HTERT RPE-1 (cell line): ENCODE data around the gene SLC12A2.

Experiments used
- in situ Hi-C: fragments of 300-500 bp; cut with MboI; formaldehyde crosslinking; loops from 4 replicates; pipeline ENCODE4 v1.14.3; 2020; ENCODE audit warnings: low sequenced_read_pairs

SLC12A2 gene

DNA sequence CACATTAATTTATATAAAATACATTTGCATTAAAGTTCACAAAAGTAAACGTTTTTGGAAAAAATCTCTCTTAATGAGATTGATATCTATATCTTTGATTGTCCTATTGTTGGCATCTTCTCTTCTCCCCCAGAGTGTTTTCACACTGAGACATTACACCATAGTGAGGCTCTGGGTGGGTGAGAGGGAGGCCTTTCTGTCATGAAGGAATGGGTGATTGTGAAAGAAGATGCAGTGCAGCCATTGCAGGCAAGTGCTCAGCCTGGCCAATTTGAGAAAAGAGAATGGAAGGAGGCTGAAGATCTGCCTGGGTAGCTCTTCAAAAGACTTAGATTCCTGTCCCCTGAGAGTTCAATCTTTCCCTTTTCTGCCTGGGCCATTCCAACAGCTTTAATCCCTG lies 140.8 kb downstream of the SLC12A2 start:
- in situ Hi-C loops: no loop called here

DNA sequence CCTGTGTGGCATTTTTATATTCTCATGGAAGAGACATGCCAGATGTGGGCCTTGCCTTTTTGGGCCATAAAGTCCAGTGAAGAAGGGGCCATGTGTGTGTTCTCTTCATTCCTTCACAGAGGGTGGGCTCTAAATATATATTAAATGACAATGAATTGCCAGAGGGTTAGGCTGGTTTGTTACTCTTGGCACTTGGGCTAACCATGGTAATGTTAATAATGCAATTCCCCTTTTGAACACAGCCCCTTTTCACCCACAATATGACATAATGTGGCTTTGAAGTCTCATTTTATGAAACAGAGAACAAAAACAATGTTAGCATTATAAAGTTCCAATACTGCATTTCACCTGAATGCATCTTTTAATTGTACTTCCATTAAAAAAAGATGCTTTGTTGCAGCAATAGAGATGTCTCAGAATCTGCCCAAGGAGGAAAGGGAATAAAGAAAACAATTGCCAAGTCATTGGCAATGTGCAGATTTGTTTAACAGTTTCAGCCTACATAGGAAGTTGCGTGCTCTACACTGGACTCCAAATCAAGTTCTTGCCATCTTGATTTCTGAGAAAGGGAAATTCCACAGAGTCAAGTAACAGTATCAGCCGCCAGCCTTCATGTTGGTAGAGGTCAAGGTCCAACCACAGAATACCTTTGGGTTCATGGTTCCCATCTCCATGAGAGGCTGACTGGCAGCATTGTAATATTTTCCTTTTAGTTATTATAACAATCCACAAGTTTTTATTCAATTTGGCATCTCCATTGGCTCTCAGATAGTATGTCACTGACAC lies 141.9 kb downstream of the SLC12A2 start:
- in situ Hi-C loops: no loop called here

DNA sequence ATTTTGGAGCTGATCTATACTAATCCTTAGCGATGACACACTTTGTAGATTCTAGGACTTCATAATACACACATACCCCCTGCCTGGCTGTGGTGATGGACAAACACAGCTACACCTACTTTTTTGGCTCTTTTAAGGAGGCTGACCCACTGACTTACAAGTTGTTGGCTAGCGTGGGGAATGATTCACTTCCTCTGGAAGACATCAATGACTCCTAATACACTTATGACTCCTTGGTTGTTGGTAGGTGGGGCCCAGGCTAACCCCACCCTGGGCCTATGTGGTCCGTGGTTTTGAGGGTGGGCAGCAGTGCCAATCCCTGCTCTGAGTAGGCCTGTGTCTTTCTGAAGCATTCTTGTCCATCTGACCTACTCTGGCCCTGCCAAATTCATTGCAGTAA lies 144.4 kb downstream of the SLC12A2 start:
- in situ Hi-C loops: no loop called here

DNA sequence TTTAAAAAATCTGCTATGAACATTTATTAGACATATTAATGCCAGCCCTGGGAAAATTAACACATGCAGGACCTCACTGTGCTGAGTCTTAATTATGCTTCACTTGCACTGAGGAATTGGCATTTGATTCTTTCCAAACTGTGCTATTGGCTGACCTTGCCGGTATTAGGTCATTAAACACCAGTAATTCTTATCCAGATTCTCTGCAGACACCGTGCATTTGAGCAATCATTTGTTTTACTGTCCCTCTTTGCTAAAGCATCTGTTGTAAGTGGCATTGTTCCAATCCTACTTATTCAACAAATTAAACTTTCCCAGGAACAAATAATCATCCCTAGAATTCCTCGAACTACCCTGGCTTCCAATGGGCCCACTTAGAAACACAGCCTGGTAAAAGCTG lies 145.0 kb downstream of the SLC12A2 start:
- in situ Hi-C loops: no loop called here

DNA sequence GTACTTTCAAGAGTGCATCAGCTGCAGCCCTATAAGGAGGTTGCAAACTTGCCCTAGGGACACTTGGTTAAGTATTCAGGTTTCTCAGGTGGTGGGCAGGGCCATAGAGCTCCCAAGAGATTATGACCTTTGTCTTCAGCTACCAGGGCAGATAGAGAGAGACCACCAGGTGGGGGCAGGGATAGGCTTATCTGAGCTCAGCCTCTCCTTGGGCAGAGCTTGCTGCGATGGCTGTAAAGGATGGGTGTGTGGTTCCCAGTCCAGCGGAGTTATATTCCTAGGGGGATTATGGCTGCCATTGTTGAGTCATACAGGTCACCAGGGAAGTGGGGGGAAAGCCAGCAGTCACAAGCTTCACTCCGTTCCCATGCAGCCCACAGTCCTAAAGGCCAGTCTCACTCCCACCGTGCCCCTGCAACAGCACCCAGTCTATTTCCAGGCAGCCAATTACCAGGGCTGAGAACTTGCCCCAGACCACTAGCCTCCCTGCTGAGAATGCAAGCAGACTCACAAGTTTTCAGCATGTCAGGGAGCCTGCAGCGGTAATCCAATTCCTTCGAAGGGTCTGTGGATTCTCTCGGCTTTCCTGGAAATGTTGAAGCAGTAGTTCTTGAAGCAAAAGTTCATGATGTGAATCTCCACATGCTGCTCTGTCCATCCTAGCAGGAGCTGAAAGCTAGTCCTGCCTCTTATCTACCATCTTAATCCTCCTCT lies 151.5 kb downstream of the SLC12A2 start:
- in situ Hi-C loops: no loop called here

DNA sequence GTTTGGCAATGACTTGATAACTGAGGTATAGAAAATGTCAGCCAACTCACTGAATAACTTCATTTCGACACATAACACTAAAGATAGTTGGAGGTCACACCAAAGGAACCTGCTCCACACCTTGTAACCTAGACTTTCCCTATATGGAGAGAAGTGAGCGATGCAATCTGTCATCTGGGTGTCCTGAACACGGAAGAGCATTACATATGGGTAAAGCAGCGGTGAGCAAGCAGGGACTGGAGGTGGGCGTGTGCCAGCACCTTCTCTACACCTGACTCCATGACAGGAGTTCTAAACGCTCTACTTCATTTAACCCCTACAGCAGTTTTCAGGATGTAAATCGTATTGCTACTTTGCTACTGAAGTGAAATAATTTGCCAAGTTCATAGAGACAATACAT lies 152.8 kb downstream of the SLC12A2 start:
- in situ Hi-C loops: no loop called here

DNA sequence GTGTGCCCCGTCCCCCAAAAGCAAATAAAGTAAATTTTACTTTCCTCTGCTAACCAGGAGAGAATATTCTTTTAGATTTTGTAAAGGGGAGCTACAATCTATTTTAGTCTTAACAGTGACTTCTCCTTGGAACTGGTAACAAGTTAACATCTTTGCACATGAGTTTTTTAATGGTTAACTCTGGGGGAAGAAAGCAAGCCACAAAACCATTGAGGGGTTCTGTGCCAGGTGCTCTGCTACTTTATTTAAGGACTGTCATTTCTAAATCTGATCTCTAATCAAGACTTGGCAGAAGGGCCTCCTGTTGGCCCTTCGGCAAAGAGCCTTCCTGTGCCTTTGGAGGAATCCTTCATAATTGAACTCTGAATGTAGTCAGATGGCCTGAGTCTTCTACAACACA lies 153.4 kb downstream of the SLC12A2 start:
- in situ Hi-C loops: no loop called here

DNA sequence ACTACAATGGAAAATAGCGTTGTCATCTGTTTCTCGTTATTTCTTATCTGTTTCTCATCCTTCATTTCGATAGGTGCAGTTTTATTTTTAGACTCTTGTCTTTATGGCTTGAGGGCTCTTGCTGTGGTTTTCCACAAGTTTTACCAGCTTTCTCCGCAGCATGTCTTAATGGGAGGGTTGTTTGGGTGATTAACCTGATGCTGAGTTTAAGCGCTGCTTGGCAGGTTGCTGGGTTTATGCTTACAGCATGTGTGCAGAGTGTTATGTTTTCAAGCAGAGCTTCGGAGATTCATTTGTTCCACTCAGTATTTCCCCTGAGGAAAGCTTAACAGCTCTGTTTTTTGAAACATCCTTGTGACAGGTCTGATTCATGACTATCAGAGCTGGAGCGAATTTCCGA lies 154.0 kb downstream of the SLC12A2 start:
- in situ Hi-C loops: no loop called here
